PC-9 (cell line): ENCODE data around the gene ERRFI1.

Experiments used
- EZH2 ChIP-seq: fragments of 200-600 bp; sonication (generic); IDR thresholded peaks from 2 replicates; pipeline ENCODE4 v1.8.0; 2017; ENCODE audit warnings: antibody characterized with exemption, low read depth
- TF ChIP-seq, protein P1 (sequence below): fragments of 200-600 bp; sonication (generic); conservative IDR thresholded peaks from 2 replicates; pipeline ENCODE4 v1.6.1; 2017; ENCODE audit warnings: mixed run types, antibody characterized with exemption, mild to moderate bottlenecking, moderate library complexity

DNA sequence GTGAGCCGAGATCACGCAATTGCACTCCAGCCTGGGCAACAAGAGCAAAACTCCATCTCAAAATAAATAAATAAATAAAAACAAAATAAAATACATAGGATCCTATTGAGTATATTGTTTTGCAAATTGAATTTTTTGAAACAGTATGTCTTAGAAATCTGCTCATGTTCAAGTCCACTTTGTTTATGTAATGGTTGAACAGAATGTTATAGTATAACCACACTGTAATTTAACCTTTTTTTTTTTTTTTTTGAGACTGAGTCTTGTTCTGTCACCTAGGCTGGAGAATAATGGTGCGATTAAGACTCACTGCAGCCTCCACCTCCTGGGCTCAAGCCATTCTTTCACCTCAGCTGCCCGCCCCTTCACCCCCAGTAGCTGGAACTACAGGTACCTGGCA is 33.2 kb downstream of the ERRFI1 start:
- TF ChIP-seq, protein P1, sequence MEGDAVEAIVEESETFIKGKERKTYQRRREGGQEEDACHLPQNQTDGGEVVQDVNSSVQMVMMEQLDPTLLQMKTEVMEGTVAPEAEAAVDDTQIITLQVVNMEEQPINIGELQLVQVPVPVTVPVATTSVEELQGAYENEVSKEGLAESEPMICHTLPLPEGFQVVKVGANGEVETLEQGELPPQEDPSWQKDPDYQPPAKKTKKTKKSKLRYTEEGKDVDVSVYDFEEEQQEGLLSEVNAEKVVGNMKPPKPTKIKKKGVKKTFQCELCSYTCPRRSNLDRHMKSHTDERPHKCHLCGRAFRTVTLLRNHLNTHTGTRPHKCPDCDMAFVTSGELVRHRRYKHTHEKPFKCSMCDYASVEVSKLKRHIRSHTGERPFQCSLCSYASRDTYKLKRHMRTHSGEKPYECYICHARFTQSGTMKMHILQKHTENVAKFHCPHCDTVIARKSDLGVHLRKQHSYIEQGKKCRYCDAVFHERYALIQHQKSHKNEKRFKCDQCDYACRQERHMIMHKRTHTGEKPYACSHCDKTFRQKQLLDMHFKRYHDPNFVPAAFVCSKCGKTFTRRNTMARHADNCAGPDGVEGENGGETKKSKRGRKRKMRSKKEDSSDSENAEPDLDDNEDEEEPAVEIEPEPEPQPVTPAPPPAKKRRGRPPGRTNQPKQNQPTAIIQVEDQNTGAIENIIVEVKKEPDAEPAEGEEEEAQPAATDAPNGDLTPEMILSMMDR, result no peak
- no peak for TF ChIP-seq EZH2
